HL-60/S4 treated with retinoic acid at 250 ng/mL for 4 days and 3 days (cell line): ENCODE measurements around the gene SOX30.

Source experiments
- in situ Hi-C: fragments of 300-500 bp; cut with MboI; formaldehyde crosslinking; loops from 2 replicates; pipeline ENCODE4 v1.7.0; 2022; ENCODE audit warnings: low sequenced_read_pairs

SOX30 gene

DNA sequence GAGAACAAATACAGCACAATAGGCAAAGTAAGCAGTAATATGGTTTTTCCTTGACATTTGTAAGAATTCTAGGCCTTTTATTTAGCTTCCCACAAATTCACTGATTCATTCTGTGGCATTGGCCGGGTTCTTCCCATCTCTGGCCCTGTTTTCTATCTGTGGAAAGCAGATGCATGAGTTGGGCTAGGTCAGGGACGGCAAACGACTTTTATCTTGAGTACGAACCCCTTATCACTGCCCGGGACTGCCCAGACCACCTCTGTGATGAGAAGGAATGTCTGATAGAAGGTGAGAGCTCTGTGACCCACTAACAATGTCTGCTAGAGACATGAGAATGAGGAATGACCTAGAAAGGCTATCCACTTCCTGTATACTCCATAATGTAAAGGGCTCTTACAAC, 41.2 kb downstream of the SOX30 start:
- in situ Hi-C loops, result no loop called here

DNA sequence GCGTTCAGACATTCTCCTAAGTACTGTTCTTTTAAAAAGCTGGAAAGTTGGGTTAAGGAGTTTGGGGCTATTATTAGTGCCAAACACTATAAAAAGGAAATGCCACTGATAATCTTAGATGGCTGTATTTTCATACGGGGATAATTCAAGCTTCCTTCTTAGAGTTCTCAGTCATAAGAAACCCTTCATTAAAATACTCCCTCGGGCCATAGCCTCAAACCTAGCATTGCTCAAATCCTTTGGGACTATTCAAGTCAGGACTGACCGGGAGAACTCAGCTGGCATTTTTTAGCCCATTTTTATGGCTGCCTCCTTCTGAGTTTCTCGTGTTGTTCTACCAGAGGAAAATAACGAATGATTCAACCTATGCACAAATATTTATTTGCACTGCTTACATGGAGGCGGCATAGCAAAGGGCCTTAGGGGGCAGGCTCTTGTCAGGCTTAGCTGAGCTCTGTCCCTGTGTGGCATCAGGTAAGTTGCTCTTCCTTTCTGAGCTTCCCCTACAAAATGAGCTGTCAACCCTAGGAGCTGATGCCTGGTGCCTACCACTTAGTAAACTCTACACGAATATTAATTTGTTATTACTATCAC, 43.2 kb downstream of the SOX30 start:
- in situ Hi-C loops, result no loop called here

DNA sequence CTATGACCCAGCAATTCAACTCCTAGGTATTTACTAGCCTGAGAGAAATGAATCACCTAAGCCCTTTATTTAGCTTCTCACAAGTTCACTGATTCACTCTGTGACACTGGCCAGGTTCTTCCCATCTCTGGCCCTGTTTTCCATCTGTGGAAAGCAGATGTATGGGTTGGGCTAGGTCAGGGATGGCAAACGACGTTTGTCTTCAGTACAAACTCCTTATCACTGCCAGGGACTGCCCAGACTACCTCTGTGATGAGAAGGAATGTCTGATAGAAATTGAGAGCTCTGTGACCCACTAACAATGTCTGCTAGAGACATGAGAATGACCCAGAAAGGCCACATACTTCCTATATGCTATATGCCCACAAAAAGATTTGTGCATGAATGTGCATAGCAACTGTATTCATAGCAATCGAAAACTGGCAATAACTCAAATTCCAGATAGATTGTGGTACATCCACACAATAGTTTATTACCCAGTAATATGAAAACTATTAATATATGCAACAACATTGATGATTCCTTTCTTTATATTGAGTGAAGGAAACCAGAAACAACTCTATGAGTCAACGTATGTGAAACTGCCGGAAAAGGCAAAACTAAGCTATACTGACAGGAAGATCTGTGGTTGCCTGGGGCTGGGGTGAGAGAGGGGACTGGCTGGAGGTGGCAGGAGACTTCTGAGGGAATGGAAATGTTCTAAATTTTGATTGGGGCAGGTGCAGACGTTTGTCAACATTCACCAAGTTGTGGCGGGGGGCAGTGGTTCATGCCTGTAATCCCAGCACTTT, 44.7 kb downstream of the SOX30 start:
- in situ Hi-C loops, result no loop called here

DNA sequence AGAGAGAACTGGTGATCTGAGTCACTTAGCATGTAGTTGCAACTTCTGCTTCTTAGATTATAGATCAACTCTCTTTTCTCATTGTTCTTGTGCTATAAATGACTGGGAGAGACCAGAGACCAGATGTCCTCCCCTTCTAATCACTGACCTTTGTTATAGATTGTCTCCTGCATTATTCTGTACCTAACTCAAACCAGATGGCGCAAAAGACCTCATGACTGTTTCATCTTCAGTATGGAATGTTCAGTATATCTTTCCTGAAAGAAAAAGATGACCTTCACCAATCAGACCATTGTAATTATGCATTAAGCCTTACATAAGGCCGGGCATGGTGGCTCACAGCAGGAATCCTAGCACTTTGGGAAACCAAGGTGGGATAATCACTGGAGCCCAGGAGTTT, 46.2 kb downstream of the SOX30 start:
- in situ Hi-C loops, result no loop called here

DNA sequence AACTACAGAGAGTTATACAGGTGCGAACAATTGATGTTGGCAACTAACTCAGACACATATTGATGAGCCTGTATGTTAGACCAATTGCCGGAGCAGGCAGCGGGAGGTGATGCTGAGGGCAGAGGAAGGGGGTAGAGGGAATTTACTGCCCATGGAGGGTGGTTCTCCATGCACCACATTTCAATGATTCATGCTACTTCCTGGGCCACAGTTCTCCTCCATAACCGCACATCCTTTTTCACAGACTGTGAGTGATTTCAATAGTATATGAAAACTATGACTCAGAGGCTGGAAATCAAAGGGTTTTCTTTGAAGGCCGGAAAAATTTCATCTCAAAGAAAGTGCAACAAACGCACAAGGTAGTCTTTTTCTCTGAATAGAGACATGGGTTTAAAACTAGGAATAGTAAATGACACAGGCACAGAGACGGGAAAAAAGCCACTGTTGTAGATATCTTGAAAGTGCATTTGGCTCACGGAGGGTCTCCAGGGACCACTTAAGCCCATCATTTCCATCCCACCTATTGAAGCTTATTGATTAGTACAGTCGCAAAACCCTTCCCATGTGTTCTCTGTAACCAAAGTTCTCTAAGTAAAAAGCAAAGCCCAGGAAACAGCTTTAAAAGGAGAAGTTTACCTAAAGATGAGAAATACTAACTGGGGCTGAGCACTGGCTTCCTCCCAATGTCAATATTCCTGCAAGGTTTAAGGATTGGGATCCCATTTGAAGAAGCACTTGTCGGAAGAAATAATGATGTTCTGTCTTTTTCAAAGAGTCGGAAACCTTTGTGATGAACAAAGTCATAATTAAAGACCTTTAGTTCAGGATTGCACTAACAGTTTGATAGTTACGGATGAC, 48.7 kb downstream of the SOX30 start:
- in situ Hi-C loops, result no loop called here

DNA sequence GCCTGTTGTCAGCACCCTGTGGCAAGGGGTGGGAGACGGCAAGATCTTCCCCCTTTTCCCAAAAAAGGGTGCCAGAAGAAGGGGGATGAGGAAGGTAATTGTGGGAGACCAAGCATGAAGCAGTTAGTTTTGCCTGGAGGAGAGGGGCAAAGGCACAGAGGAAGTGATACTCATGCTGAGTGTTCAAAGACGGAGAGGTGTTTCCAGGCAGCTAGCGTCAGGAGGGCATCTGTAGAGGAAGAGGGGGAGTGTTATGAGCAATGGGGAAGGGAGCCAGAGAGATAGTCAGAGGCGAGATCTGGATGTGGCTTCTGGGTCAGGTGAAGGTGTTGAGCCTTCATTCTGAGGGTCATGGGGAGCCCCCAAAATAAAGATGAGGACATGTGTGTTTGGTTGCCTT, 49.7 kb downstream of the SOX30 start:
- in situ Hi-C loops, result no loop called here

DNA sequence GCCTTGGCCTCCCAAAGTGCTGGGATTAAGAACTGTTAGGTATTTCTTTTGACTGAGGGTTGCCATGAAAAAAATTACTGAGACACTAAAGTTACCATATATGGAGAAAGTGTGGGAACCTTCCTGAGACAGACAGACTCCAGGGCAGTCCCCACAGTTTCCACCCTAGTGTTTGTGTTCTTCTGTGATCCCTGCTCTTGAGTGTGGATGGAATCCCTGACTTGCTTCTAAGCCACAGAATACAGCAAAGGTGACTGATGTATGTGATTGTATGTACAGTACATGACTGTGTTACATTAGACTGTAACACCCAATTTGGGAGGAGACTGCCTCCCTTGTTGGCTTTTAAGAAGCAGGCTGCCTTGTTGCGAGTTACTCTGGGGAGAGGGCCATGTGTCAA, 52.0 kb downstream of the SOX30 start:
- in situ Hi-C loops, result no loop called here

DNA sequence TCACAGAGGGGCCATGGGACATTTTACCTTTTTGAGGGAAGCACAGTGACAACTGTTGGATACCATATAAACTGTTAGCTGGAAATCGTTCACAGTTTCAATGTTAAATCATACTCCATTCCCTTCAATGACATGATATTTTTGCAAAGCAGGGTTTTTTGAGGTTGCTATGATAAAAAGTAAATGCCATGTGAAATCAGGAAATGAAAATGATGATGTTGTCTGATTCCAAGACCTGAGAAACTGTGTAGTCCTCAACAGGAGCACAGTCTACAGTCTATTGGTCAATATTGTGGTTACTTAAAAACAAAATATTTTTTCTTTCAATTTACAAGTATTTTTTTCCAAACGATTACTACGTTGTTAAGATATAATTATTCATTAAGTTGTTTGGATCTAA, 52.7 kb downstream of the SOX30 start:
- in situ Hi-C loops, result no loop called here

DNA sequence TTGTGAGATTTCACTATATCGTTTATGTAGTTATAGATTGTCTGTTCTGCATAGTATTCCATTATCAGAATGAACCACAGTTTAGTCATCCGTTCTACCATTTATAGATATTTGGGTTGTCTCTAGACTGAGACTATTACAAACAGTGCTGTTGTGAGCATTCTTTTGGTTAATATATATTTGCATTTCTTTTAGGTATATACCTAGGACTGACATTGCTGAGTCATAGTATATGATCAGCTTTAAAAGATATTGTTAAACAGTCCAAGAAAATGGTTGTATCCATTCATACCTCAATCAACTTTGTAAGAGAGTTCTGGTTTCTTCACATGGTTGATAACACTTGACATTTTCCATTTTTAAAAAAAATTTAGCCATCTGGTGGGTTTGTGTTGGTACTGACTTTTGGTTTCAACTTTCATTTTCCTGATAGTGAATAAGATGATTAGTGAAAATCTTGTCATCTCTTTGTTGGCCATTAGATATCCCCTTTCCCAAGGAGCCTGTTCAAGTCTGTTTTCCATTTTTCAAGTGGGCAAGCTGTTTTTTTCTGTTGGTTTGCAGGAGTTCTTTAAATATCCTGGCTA, 53.8 kb downstream of the SOX30 start:
- in situ Hi-C loops, result no loop called here

DNA sequence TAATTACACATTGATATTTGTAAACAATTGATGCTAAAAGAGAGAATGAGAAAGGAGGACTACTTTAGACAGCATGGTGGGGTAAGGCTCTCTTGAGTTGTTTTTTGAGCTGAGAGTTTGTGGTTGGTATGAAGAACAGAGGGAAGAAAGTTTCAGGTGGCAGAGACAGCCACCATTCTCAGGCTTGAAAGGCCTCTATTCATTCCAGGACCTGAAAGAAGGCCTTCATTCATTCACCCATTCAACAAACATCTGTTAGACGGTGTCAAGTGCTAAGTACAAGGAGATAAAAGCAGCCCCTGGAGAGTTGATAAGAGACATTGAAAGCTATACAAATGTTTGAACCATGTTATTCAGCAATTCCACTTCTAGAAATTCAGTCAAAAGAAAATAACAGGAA, 55.0 kb downstream of the SOX30 start:
- in situ Hi-C loops, result no loop called here

DNA sequence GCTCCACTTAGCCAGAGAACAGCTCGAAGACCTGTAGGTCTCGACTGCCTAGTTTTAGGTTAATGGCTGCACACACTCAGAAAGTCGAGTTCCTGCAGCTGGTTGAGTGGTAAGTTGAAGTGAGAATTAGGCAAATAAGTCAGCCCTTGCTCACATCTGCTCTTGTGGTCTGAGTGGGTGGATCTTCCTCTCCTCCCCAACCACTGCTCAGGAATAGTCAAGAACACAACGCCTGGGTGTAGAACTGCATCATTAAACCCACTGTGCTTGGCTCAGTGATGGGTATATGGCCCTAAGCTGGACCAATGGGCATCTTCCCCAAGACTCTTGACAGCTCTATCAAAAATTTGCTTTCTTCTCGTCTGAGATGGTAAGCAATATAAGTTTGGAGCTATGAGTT, 55.8 kb downstream of the SOX30 start:
- in situ Hi-C loops, result no loop called here

DNA sequence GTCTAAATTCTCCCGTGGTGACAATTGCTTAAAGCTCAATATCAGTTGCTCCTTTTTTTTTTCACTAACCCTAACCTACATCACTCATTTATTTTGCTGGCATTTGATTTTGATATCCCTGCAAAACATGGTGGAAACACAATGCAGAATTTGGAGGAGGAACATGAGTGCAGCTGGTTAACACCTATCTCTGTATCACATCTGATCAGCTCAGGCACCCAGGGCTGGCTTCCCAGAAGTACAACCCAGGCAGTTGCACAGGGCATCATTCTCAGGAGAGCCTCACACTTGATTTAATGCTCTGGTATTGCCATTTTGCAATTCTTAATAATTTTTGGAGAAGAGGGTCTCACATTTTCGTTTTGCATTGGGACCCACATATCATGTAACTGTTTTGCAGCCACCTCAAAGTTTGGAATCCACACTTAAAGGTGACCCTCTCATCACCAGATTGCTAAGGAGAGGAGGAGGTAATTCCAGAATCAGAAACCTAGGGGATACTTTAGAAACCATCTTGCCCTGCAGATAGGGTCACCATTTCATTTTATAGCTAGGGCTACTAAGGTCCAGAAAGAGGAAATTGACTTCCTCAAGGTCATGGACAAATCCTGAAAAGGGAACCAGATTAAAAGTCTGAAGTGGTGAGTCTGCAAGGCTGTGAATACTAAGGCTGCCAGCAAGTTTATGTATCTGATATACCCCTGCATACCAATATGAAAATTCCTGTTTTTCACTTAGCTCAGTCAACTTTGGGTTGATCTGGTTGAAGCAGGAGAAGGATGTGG, 57.4 kb downstream of the SOX30 start:
- in situ Hi-C loops, result no loop called here

DNA sequence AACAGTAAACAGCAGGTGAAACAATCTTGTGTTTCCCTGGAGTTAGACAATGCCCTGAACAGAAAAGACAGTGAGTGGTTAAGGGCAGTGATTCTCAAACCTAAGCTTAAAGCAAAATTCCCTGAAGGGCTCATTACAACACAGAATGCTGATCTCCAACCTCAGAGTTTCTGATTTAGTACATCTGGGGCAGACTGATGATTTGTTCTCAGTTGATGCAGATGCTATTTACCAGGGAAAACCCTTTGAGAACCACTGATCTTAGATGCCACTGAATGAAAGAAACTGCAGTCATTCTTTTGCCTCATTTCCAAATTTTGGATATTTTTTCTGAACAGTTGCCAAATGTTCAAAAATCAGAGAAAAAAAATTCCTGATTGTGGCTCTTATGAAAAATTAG, 58.0 kb downstream of the SOX30 start:
- in situ Hi-C loops, result no loop called here

DNA sequence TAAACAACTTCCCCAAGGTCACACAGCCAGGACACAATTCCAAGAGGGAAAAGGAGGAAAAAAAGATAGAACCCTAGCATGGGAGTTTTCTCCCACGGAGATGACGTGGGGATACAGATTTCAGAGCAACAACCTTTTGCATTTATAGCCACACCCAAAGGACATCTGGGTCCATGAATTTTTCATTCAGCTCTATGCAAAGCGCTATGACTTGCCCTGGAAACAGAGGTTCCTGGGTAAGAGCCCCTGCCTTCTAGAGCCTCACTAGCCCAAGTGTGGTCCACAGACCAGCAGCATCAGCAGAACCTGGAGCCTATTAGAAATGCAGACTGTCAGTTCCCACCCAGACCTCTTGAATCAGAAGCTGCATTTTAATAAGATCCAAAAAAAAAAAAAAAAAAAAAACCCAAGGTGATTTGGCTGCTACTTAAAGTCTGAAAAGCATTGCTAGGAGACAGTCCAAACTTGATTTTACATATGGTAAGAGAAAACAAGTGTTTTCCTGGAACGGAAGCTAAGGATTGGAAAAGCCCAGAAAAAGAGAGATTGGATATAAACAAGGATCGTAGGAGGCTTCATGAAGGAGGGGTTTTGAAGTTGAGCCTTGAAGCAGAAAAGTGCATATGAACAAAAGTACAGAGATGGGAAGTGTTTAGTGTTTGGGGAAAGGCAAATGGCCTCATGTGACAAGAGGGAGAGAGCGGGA, 59.0 kb downstream of the SOX30 start:
- in situ Hi-C loops, result no loop called here

DNA sequence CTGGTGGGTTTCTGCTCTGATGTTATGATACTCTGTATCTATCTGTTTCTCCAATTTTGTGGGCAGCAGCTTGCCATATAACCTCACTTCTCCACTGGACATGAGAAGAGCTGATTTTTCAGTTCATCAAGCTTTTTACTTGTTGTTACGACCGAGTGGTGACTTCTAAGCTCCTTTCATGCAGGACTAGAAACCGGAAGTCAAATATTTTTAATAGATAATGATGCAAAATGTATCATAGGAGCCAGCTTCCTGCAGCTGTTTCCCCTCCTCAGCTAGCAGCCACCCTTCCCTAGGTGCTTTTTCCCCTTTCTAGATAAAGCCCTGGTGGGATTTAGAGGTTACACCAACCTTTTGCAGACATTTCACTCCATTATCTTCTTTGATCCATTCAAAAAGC, 59.6 kb downstream of the SOX30 start:
- in situ Hi-C loops, result no loop called here

DNA sequence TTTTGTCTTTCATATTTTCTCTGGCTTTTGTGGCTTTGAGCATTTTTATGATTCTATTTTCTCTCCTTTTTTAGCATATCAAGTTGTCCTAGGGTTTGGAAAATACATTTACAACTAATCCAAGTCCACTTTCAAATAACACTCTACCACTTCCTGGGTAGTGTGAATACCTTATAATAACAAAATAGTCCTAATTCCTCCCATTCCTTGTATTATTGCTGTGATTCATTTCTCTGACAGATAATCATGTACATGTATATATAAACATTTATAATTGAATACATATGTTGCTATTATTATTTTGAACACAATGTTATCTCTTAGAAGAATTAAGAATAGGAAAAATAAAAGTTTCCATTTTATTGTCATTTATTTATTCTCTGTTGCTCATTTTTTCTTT, 61.8 kb downstream of the SOX30 start:
- in situ Hi-C loops, result no loop called here

DNA sequence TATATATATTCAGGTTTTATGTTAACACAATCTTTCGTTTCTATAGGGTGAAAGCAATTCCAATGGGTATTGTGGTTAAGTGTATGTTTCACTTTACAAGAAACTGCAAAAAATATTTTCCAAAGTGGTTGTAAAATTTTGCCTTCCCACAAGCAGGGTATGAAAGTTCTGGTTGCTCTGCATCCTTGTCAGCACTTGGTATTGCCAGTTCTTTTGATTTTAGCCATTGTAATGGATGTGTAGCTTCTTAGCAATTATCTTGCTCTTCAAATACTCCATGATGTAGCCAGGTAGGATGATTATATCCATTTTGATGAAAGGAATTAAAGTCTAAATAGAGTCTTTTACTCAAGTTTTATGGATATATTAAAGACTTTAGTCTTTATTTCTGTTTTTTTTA, 67.6 kb downstream of the SOX30 start:
- in situ Hi-C loops, result no loop called here

DNA sequence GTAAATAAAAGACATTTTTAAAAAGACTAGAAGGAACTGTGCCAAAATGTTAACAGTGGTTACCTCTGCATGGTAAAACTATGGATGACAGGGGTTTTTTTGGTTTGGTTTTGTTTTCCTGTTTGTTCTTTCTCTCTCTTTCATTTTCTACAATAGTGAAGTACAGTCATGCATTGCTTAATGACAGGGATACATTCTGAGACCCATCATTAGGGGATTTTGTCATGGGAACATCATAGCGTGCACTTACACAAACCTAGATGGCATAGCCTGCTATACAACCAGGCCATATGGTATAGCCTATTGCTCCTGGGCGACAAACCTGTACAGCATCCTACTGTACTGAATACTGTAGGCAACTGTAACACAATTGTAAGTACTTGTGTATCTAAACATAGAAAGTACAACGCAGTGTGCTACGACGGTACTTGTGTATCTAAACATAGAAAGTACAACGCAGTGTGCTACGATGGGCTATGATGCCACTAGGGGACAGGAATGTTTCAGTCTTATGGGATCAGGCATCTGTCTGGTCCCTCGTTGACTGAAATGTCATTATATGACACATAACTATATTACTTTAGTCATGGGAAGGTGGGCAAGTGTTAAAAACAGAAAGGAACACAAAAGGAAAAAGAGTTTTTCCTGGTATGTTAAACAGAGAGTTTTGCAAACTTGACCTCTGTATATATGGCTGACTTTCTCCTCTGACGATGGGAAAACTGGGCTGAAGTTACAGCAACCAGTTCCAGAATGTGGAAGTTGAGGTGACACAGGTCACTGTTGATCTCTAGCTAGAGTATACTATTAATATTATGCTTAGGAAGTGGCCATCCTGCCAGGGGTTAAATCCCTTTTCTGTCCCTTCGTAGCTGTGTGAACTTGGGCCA, 69.3 kb downstream of the SOX30 start:
- in situ Hi-C loops, result no loop called here

DNA sequence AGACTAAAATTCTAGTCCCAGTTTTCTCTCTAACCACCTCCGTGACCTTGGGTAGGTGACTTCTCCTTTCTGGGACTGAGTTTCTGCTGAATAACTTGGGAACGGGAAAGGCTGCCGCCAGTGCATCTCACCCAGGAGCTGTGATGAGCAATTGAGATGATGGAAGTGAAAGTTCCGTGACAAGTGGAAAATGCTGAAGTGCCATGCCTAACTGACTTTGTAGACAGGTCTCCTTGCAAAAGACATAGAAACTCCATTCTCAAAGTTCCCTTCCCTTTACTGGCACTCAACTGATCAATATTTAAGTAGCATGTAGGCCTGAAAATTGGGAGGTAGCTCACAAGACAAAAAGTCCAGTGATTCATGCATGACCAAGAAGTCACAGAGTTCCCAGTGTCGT, 70.3 kb downstream of the SOX30 start:
- in situ Hi-C loops, result no loop called here
